Activated CD4-positive, alpha-beta T cell treated with anti-CD3 and anti-CD28 coated beads, Interleukin-2, amount 50 U/mL, for 48 hours (primary cell): ENCODE results near the gene DLG2.

ENCODE experiments used
- DNase-seq, 2 experiments: peaks; one replicate each; pipeline ENCODE4 v3.0.0-alpha.2; 2020

Gene DLG2

DNA sequence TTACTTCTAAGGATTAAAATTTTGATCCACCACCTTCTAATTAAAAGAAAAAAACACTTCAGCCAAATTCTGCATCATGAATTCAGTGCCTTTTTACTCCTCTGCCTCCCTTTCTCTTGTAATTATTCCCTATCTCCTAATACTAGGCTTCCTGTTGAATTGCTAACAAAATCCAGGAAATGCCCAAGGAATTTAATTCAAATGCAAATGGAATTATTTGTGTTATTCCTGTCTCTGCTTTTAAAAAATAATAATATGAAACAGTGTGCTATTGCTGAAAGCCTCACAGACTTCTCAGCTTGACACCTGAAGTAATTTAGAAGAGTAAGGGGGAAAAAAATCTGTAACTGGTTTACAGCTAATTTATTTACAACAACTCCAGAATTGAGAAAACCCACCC is 85.5 kb downstream of the DLG2 start:
- DNase-seq: no peak

DNA sequence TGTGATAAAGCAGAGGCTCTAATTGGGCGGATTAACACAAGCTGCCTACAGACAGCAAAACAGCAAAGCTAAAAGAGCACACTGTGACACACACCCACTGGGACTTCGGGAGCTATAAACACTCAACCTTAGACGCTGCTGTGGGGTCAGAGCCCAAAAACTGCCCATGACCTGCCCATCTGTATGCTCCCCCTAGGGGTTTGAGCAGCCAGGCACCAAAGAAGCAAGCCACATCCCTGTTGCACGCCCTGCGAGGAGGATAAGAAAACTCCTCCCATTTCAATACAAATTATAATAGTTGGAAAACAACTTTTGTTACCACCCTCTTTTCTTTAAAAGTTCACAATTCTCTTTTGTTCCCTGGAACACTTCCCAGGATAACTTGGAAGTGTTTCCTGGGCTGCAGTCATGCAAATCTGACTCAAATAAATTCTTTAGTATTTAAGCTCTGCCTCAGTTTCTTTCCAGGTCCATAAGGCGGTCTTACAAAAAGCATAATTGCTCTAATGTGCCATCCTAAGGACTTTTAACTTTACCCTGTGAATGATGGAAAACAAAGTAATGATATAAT is 86.4 kb downstream of the DLG2 start:
- no peak for DNase-seq

DNA sequence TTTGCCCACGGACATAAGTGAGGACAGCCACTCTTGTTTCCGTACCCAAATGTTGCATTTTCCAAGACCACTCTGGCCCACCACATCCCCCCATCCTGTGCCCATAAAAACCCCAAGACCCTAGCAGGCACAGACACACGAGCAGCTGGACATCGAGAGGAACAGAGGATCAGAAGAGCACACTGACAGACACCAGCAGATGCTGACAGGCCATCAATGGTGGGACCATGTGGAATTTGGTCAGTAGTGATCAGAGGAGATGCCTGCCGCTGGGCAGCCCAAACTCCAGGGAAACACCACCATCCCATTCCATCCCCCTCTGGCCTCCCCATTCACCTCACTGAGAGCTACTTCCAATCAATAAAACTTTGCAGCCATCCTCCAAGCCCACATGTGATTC is 87.0 kb downstream of the DLG2 start:
- no peak for DNase-seq

DNA sequence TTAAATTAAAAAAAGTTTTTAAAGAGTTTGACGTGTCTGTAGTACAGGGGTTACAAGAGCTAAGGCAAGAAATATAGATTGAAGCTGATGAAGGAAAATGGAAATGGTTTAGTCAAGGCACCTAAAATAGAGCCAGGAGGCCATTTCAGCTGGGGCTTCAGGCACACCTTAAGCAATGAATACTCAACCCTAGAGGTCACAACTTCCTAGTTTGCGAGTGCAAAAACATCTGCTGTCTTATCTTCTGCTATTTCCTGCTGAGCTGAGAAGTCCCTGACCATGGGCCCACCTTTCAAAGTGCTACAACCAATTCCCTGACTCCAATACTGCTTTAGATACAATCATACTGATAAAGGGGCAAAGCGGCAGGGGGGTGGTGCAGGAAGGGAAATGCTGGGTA is 87.4 kb downstream of the DLG2 start:
- no peak for DNase-seq

DNA sequence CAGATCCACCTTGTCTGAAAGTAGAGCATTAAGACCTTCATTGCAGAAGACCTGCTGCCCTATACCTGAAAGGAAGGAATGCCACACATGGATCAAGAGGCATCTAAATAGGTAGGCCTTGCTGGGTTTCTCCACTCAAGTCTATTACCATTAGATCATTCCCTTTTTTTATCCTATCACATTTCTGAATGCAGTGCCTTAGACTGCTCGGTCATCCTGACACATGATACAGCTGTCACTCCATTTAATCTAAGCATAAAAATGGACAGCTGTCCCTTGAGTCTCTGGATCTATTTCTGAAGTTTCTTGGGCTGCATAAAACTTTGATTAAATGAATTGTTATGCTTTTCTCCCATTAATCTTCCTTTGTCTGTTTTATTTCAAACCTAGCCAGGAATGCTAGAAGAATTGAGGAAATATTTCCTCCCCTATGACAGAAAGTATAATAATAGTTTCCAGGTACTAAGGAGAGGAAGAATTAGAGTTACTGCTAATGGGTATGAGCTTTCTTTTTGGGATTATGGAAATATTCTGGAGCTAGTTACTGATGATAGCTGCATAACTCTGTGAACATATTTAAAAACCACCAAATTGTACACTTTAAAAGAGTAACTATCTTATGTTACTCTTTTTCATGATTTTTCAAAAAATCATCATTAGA is 88.0 kb downstream of the DLG2 start:
- DNase-seq: no peak

DNA sequence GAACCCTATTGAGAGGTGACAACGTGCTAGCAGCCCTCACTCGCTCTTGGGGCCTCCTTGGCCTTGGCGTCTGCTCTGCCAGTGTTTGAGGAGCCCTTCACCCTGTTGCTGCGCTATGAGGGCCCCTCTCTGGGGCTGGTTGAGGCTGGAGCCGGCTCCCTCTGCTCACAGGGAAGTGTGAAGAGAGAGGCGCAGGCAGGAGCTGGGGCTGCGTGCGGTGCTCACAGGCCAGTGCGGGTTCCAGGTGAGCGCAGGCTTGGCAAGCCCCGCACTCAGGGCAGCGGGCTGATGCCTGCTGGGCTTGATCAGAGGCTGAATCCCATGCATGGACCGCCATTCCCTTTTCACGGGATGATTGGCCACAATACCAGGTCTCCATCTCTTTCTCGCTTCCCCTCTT is 90.7 kb downstream of the DLG2 start:
- no peak for DNase-seq

DNA sequence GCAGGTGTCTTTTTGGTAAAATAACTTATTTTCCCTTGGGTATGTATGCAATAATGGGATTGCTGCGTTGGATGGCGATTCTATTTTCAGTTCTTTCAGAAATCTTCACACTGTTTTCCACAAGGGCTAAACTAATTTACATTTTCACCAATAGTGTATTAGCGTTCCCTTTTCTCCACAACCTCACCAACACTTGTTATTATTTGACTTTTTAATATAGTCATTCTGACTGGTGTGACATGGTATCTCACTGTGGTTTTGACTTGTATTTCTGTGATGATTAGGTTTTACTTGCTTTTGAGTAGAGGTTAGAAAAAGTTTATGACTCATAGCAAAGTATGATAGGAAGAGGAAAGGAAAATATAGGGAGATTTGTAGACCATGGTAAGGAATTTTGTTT is 92.3 kb downstream of the DLG2 start:
- DNase-seq: no peak

DNA sequence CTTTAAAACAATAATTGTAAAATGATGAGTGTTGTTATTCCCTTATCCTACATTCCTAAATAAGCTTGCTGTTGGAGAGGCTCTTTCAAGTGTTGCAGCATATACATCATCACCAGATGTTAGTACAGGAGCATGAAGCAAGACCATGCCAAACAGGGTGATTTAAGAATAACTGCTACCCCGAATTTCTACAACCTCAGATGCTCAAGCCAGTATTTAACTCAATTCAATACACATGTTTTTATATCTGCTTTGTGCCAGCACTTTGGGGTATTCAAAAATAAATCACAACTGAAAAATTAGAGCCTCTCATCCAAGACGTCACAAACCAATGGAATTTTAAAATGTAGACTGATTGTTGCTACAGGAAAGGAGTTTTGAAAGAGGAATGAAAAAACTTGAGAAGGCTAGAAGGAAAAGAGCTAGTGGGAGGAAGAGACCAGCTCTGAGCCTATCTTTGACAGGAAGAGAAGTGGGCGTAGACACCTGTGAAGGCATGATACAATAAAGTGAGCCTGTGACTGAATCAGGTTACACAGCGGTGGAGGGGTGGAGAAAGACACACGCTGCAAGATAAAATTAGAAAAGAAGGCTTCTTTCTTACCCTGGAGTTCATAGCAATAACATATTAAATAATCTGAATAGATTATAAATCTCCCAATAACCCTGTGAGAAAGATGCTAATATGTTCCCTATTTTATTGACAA is 95.8 kb downstream of the DLG2 start:
- DNase-seq: no peak

DNA sequence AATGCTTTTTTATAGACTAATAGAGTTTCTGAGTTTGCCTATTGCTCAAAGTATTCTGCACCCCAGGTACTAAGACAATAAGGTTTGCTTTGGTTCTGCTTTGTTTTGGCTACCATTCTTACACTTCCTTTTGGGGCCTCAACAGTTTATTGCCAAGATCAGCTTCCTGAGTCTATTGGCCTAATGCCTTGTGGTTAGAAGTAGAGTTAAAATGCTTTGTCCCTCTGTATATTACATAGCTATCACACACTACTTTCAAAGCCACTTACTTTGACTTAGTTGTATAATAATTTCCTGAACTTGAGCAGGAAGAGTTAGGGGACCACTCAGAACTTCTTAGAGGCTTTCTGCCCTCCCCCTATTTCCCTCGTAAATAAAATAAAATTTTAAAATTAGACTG is 96.5 kb downstream of the DLG2 start:
- DNase-seq: no peak

DNA sequence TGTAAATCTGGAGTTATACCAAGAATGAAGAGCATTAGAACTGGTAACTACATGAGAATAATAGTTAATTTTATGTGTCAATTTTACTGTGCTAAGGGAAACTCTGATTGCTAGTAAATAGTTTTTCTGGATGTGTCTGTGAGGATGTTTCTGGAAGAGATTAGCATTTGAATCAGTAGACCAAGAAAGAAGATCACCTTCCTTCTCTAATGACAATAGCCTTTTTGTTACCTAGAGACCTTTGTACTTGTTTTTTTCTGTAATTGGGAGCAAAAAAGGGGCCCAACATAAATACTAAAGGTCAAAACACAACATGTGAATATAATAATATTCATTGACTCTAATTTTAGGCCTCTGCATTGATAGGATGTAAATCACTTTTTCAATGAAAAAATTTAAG is 100.6 kb downstream of the DLG2 start:
- DNase-seq: no peak

DNA sequence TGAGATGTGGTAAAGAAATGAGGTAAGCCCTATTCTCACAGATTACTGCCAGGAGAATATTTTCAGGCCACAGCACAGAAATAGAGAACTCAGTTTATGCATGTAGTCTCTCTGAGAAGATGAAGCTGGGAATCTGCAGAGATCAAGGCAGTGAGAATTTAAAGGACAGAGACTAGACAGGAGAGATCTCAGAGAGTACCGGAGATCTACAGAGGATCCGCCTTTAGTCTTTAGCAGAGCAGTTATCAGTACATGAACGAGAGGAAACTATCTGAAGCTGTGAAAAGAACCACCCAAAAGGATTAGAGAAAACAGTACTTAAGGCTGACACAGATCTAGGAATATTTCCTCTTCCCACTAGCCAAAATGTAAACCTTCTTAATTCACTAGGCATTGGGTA is 101.5 kb downstream of the DLG2 start:
- no peak for DNase-seq

DNA sequence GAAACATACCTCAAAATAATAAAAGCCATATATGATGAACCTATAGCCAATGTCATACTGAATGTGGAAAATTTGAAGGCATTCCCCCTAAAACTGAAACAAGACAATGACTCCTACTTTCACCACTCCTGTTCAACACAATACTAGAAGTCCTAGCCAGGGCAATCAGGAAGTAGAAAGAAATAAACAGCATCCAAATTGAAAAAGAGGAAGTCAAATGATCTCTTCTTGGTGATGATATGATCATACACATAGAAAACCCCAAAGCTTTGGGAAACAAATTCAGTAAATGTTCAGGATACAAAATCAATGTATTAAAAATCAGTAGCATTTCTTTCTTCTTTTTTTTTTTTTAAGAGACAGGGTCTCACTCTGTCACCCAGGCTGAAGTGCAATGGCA is 109.9 kb downstream of the DLG2 start:
- no peak for DNase-seq

DNA sequence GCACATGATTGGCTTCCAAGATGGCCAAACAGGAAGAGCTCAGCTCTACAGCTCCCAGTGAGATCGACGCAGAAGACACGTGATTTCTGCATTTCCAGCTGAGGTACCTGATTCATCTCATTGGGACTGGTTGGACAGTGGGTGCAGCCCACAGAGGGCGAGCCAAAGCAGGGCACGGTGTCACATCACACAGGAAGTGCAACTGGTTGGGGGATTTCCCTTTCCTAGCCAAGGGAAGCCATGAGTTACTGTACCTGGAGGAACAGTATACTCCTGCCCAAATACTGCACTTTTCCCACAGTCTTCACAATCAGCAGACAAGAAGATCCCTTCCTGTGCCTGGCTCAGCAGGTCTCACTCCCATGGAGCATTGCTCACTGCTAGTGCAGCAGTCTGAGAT is 131.2 kb downstream of the DLG2 start:
- no peak for DNase-seq

DNA sequence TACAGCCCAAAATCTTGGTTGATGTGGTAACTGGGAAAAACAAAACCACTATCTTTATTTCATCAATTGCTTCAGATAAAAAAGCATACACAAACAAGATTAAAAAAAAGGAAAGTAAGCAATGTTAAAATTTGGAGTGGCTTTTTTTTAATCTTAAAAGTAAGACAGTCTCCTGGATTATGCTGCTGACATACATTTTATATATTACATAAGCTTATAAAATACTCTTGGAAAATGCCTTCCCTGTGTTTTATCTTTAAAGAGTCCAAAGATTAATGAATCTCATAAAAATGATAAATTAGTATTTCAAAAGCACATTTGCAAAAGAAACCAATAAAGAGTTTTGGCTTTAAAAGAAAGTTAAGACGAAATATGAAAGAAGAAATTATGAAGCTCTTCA is 132.7 kb downstream of the DLG2 start:
- no peak for DNase-seq

DNA sequence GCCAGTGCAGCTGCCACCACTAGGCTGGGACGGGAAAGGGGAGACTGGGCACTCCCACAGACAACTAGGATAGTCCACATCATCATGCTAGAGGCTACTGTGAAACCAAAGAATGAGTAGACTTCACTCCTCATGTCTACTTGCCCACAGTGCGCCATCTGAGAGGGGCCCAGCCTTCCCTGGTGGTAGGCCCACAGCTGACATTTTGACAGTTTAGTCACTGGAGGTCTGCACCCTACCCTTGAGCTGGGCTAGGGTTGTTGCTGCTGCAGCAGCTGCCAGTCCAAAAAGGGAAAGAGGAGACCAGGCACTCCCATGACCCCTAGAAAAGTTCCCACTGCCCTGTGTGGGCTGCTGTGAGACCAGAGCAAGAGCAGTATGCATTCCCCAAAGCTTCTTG is 141.2 kb downstream of the DLG2 start:
- no peak for DNase-seq

DNA sequence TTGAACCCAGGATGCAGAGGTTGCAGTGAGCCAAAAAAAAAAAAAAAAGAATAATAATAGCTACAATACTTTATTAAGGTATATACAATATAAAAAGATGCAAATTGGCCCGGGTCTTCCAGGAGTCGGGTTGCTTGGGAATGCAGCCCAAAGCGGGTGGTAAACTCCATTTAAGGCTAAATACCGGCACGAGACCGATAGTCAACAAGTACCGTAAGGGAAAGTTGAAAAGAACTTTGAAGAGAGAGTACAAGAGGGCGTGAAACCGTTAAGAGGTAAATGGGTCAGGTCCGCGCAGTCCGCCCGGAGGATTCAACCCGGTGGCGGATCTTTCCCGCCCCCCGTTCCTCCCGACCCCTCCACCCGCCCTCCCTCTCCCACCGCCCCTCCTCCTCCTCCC is 143.3 kb downstream of the DLG2 start:
- DNase-seq: no peak

DNA sequence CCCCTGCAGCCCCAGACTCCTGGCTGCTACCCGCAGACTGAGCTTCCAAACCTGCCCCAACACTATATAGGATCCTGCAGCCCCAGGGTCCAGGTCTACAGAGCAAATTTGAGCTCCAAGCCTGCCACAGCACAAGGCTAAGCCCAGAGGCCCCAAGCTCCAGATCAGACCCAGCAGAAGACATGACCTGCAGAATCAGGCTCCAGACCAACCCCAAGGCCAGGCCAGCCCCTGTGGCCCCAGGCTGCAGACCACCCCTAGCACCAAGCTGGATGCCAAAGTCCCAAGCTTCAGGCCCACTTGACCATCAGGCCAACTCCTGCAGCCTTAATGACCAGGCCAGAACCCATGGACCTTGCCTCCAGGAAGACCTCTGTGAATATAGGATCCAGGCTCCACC is 145.3 kb downstream of the DLG2 start:
- no peak for DNase-seq

DNA sequence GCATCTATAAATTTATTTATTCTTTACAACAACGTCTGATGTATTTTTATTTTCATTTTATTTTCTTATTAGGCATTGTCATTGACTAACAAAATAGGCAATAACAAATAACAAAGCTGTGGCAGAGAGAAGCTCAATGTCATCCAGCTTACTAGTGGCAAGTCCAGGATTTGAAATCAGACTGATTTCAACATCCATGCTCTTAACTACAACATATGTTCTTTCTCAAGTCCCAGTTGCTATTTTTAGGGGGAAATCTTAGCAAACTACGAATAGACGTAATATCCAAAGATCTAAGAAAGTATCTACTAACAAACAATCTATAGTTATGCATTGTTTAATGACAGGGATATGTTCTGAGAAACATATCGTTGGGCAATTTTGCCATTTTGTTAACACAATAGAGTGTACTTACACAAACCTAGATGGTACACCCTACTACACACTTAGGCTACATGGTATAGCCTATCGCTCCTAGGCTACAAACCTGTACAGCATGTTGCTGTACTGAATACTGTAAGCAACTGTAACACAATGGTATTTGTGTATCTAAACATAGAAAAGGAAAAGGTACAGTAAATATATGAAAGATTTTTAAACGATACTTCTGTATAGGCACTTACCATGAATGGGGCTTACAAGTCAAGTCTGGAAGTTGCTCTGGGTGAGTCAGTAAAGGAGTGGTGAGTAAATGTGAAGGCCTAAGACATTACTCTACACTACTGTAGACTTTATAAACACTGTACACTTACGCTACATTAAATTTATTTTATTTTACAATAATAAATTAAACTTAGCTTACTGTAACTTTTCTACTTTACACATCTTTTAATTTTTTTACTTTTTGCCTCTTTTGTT is 151.3 kb downstream of the DLG2 start:
- DNase-seq: no peak

DNA sequence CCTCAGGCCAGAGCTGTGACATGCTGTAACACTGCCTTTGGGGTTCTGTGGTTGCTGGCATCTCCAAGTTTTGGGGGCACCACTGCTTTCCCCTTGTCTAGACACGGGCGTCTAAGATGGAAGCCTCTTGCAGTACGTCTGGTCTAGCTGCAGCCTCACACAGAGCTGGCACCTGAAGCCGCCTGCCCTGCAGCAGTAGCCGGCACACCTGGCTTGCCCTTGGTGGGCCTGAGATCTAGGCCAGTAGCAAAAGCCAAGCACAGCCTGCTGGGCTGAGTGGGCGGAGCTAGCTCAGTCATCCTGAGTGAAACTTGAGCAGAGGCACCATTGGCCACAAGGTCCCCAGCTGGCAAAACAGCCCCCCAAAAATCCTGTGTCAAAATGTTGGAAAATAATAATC is 154.2 kb downstream of the DLG2 start:
- DNase-seq: no peak

DNA sequence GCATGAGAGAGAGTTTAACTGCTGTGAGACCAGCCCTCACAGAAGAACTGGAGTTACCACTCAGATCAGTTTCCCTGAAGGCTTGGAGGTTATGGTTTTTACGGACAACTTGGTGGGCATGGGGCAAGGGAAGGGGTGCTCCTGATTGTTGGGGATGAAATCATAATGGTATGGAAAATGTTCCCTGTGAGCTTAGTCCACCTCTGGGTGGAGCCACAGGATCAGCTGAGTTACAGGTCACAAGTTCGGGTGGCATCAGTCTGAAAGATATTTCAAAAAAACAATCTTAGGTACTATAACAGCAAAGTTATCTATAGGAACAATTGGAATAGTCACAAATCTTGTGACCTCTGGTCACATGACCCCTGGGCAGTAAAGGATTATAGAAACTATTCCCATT is 162.9 kb downstream of the DLG2 start:
- DNase-seq: no peak

DNA sequence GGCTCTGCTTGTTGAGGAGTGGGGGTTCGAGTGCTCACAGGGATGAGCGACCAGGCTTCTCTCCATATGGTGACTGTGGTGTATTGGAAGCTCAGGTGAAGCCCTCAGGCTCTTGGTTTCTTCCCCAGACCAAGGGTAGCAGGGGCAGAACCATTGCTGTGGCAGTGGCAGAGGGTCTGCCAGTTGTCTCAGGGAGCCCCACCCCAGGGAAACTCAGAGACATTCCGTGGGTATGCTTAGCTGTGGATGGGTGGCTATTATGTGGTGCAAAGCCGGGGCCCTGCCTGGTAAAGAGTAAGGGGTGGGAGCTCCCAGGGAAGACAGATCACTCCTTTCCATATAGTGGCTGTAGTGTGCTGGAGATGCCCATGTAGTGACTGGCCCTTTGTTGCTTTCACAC is 167.8 kb downstream of the DLG2 start:
- DNase-seq: no peak

DNA sequence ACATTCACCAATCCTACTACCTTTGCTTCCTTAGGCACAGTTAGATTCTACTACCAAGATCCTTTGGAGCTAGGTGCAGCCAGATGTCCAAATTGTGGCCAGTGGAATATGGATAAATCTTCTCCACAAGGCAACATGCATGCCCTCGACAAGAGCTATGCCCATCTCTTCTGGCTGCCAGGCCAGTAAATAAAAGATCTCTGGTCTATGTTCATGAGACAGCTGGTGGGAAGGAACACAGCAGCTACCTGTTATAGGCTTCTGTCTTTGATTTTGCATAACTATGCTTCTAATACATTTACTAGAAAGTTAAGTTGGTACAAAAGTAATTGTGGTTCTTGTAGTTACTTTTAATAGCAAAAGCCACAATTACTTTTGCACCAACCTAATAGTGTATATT is 182.7 kb downstream of the DLG2 start:
- no peak for DNase-seq

DNA sequence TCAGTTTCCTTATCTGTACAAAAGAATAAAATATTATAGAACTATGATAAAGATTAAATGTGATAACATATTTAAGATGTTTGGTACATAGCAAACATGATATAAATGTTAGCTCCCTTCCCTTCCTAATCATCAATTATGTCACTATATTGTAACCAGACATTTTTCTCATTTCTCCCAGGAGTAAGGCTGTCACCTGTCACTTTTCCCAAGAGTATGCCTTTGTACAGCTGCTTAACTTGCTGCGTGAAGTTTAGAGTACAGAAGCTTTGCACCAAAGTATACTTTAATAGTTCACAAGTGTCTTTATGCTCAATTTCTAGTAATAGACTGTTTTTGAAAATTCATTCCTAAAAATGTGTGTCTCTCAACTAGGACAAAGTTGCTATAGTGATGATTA is 186.9 kb downstream of the DLG2 start:
- no peak for DNase-seq

DNA sequence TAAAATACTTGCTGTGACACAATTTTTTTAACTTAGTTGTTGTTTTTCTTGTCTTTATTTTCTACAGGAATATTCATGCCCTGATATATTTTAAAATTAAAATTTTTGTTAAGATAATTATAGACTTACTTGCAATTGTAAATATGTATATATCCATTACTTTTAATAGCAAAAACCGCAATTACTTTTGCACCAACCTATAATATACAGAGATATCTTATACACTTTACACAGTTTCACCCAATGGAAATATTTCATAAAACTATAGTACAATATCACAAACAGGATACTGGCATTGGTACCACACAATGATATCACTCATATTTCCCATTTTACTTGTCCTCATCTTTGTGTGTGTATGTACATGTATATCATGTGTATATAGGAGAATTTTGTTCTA is 188.8 kb downstream of the DLG2 start:
- no peak for DNase-seq
